ENCODE measurements around the gene ZNF211.

GRCh38 chr19:57689750-57690149, 56.8 kb downstream of the ZNF211 start:
- TF ChIP-seq POLR2A (IDR thresholded peaks at IDR 0.05; ENCODE audit: low read depth, low read length) (no peak), TAF1 (IDR thresholded peaks at IDR 0.05; ENCODE audit: borderline replicate concordance, low read depth, low read length) (no peak), POLR2AphosphoS5 (IDR thresholded peaks at IDR 0.05; ENCODE audit: low read depth, low read length) (no peak)

Measured in GM12892 (cell line).